Ureter (tissue), 1 donor: ENCODE data around the gene MS4A3. TPM values are rescaled to one million over a fixed set of nuclear protein-coding genes. Genes with fewer than 3 reads are reported as not detected.
"Not testable (repeated sequence)": the region's sequence is repeated elsewhere in the genome, so short reads cannot be mapped to it uniquely, and the experiment has no call there.

Experiments
- DNase-seq: peaks from one replicate; pipeline ENCODE4 v3.0.0-alpha.2; 2020; ENCODE audit warnings: low spot score
- total RNA-seq: library from RNA; stranded (reverse); gene quantifications from one replicate; pipeline ENCODE4 v1.2.4, GENCODE V29; 2023
- donor health status: DM: yes; HTN: yes; CAD: no.

MS4A3 gene
- total RNA-seq, 1 donor from 2014 or later, result not detected

DNA sequence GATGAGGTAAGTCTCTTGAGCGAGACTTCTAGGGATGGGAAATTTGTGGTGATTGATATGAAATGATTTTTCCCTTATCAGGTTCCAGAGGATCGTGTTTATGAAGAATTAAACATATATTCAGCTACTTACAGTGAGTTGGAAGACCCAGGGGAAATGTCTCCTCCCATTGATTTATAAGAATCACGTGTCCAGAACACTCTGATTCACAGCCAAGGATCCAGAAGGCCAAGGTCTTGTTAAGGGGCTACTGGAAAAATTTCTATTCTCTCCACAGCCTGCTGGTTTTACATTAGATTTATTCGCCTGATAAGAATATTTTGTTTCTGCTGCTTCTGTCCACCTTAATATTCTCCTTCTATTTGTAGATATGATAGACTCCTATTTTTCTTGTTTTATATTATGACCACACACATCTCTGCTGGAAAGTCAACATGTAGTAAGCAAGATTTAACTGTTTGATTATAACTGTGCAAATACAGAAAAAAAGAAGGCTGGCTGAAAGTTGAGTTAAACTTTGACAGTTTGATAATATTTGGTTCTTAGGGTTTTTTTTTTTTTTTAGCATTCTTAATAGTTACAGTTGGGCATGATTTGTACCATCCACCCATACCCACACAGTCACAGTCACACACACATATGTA, 39.1 kb downstream of the MS4A3 start:
- no peak for DNase-seq

DNA sequence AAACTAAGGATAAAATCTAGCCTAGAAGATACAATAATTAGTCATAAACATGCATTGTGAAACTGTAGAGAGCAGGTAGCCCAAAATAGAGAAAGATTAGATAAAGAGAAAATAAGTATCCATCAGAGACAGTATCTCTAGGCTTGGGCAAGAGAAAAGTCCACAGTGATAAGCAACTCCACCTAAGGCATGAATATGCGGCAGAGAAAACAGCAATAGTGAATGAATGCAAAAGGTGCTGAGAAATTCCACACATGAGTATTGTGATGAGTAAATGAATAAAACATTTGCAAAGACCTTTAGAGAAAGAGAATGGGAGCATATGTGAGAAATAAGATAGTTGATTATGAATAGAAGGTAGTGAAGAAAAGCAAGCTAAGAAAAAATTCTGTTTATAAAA, 40.7 kb downstream of the MS4A3 start:
- no peak for DNase-seq

DNA sequence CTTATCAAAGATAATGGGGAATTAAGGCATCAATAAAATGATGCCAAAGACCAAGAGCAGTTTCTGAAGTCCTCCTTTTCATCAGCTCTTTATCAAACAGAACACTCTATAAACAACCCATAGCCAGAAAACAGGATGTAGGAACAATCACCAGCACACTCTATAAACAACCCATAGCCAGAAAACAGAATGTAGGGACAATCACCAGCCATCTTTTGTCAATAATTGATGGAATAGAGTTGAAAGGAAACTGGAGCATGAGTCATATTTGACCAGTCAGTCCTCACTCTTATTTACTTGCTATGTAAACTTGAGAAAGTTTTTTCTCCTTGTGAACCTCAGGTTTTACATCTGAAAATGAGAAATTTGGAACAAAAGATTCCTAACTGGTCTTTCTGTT, 42.0 kb downstream of the MS4A3 start:
- no peak for DNase-seq

DNA sequence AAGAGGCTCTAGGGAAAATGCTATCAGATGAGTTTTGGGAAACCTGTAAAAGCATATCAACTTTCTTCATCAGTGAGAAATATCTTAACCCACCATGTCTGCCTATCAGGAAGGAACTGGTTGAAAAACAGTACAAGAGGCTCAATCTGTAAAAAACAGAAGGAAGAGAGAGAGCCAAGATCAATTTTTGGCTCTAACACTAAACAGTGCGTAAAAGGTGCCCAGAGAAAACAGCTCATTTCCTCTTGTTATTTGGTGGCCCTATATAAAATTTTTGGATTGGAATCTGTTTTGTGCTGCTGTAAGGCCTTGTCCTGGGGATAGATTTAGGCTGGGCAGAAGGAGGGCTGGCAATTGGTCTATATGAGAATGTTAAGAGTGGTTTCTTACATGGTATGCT, 44.1 kb downstream of the MS4A3 start:
- DNase-seq, result no peak

DNA sequence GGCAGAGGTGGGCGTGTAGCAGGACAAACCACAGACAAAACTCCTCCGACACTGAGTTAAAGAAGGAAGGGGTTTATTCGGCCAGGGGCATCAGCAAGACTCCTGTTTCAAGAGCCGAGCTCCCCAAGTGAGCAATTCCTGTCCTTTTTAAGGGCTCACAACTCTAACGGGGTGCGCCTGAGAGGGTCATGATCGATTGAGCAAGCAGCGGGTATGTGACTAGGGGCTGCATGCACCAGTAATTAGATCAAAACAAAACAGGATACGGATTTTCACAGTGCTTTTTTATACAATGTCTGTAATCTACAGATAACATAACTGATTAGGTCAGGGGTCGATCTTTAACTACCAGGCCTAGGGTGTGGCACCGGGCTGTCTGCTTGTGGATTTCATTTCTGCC, 44.9 kb downstream of the MS4A3 start:
- not testable (repeated sequence) for DNase-seq

DNA sequence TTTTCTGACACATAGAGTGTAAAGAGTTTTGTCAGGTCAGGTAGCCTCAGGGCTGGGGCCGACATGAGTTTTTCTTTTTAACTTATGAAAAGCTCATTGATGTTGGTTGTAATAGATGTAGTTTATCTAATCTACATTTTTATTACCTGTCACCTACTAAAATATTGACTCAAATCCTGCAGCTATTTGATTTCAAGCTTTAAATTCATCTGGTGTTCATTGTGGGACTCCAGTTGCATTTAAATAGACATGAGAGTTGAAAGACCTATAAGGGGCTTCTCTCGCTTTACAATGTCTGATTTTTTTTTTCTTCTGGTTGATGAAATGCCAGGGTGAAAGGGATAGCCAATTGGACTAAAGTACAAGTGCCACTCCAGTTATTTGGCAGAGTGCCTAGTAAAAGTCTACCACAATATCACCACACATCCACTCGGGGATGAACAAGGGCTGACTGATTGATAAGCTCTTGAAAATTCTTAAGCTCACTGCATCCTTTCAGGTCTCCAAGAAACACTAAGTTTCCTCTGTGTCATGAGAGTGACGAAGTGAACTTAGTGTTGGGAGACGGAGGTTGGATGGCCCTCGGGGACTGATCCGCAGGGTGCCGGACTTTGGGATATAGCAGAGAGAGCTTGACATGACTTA, 48.1 kb downstream of the MS4A3 start:
- not testable (repeated sequence) for DNase-seq

DNA sequence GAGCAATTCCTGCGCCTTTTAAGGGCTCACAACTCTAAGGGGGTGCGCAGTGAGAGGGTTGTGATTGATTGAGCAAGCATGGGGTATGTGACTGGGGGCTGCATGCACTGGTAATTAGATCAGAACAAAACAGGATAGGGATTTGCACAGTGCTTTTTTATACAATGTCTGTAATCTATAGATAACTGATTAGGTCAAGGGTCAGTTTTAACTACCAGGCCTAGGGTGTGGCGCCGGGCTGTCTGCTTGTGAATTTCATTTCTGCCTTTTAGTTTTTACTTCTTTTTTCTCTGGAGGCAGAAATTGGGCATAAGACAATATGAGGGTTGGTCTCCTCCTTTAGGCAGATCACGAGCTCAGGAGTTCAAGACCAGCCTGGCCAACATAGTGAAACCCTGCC, 52.2 kb downstream of the MS4A3 start:
- not testable (repeated sequence) for DNase-seq

DNA sequence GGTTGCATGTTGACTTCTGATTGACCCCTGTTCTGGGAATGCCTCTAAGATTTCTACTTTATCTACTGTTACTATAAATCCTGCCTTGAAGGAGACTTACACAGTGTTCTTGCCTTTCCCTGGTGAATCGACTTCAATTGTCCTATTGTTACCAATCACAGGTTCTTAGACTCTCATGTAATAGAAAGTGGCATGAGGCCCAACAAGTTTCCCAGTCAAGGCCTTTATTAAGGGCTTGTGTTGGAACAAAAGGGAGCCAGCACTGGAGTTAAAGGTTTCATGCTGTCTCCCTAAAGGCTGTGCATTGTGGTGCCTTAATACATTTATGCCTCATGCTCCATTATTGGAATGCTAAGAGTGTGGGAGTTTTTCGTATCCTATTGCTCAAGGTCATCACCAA, 55.3 kb downstream of the MS4A3 start:
- DNase-seq, result no peak

DNA sequence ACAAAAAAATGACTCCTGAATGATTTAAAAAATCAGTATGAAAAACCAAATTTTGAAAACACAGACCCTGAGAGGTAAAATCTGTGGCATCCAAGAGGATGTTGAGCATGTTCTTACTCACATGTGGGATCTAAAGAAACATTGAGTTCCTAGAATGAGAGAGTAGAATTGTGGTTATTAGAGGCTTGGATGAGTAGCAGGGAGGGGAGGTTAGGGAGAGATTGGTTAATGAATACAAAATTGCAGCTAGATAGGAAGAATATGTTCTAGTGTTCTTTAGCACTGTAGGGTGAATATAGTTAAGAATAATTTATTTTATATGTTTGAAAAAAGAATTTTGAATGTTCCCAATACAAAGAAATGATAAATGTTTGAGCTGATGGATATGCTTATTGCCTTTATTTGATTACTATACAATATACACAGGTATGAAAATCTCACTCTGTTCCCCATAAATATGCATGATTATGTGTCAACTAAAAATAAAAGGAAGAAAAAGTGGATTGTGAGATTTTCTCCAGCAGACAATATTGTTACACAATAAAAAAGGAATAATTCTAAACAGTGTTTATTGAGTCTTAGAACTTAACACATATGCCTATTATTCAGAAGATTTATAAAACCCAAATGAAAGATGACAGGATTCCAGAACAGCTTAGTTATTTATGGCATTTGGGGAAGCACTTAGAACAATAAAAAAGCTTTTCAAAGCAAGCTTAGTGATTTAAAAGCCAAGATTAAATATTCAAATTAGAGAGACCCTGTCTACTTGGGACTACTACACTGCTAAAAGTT, 60.7 kb downstream of the MS4A3 start:
- DNase-seq, result no peak

DNA sequence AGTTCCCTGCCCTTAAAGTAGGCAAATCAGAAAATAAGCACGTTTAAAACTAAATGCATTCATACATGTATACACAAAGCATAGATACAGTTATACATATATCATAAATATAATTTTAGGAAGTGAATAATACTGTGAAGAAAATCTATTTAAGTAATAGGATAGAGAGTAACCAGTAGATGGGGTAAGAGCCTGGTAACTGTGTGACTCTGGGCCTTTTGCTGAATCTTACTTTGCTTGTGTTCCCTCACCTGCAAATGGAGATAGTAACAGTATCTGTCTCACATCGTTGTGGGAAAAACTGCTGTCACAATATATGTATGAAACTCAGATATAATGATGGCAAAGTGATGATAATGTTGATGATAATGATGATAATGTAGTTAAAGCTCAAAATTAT, 61.9 kb downstream of the MS4A3 start:
- DNase-seq, result no peak

DNA sequence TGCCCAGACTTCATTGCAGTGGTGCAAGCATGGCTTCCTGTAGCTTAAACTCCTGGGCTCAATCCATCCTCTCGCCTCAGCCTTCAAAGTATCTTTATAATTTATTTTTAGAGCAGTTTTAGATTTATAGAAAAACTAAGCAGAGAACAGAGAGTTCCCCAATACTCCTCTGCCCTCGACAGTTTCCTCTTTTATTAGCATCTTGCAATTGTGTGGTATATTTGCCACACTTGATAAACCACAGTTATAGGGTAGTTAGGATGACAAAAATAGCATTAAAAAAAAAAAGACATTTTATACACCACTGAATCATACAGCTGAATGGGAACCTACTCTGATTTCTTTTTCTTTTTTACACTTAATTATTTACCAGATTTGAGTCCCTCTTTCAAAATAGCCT, 63.2 kb downstream of the MS4A3 start:
- DNase-seq, result no peak

Other genes with a start within 250 kb of the MS4A3 start
- gene MRPL16, start 245.9 kb upstream of the MS4A3 start, total RNA-seq, result 40.1 TPM
- gene CBLIF, start 211.2 kb upstream of the MS4A3 start, total RNA-seq, result not detected
- gene TCN1, start 190.2 kb upstream of the MS4A3 start, total RNA-seq, result 3.3 TPM
- not detected for gene OOSP3, start 177.9 kb upstream of the MS4A3 start, total RNA-seq
- not detected for gene OOSP1, start 118.2 kb upstream of the MS4A3 start, total RNA-seq
- gene OOSP4A, start 92.6 kb upstream of the MS4A3 start, total RNA-seq, result not detected
- gene OOSP4B, start 39.5 kb upstream of the MS4A3 start, total RNA-seq, result not detected
- not detected for gene OOSP2, start 16.3 kb upstream of the MS4A3 start, total RNA-seq
- 3.0 TPM for gene MS4A2, start 32.0 kb downstream of the MS4A3 start, total RNA-seq
- gene MS4A6A, start 126.4 kb downstream of the MS4A3 start, total RNA-seq, result 51.1 TPM
- gene MS4A4E, start 186.5 kb downstream of the MS4A3 start, total RNA-seq, result 4.7 TPM
- gene MS4A4A, start 224.0 kb downstream of the MS4A3 start, total RNA-seq, result 8.4 TPM